Uterus (tissue), 2 donors: ENCODE data around the gene LRBA.

ENCODE experiments used
- CTCF ChIP-seq, 4 experiments: fragments of 200-600 bp in 2 of 4; fragments of 450-650 bp in 2 of 4; sonication (generic) in 2 of 4; IDR thresholded peaks; one replicate each; pipeline ENCODE4 v1.5.1; 2016 to 2019; ENCODE audit warnings: antibody characterized with exemption in 4 of 4, mild to moderate bottlenecking in 2 of 4, moderate library complexity in 1 of 4
- POLR2A ChIP-seq, 2 donors: fragments of 450-650 bp; IDR thresholded peaks; one replicate each; pipeline ENCODE4 v1.6.1; 2016; ENCODE audit warnings: antibody characterized with exemption in 2 of 2, mild to moderate bottlenecking in 1 of 2, moderate library complexity in 1 of 2

DNA sequence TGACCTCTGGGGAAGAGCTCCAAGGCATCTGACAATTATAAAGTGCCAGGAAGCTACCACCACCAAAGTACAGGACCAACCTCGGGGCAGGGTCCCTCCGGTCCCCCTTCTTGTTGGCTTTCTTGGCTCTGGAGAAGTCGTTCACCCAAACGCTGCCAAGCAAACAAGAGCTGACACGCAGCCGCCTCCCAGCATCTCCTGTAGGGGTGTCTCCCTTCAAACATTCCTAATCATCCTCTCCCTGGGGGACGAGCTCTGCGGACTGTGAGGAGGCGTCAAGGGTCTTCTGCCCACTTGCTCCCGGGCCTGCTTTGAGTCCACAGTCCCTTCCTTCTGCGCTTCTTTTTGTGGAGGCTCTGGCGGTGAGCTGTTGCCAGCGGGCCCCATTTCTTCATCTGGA, 592.0 kb downstream of the LRBA start:
- TF ChIP-seq CTCF (IDR thresholded peaks at IDR 0.05) (no peak), POLR2A (IDR thresholded peaks at IDR 0.05) (no peak)
